Tibial artery (tissue), 4 donors: ENCODE measurements around the gene RUSC1.
A peak's percentile ranks its signal among the peaks of the same experiment; 100 is the strongest.

ENCODE experiments used
- DNase-seq, 2 donors: peaks; one replicate each; pipeline ENCODE4 v3.0.0-alpha.2; 2019
- H3K27ac ChIP-seq, 2 donors: fragments of 200-600 bp; sonication (generic) in 1 of 2; 1 replicate in 1 of 2; 2 replicates in 1 of 2; pipeline ENCODE4 v1.5.1; 2018 to 2019; ENCODE audit warnings: mild to moderate bottlenecking in 1 of 2
- H3K27me3 ChIP-seq, 2 donors: fragments of 200-600 bp; sonication (generic) in 1 of 2; one replicate each; pipeline versions ENCODE4 v1.5.1 to v1.6.0; 2016 to 2019
- H3K36me3 ChIP-seq, 3 donors: fragments of 200-600 bp; sonication (generic) in 2 of 3; one replicate each; pipeline ENCODE4 v1.5.1; 2016 to 2019; ENCODE audit warnings: mild to moderate bottlenecking in 2 of 3
- H3K4me1 ChIP-seq, 4 donors: fragments of 200-600 bp; sonication (generic) in 2 of 4; 1 replicate in 3 of 4; 2 replicates in 1 of 4; pipeline ENCODE4 v1.5.1; 2016 to 2019
- H3K4me3 ChIP-seq, 2 donors: fragments of 200-600 bp; sonication (generic) in 1 of 2; 1 replicate in 1 of 2; 2 replicates in 1 of 2; pipeline ENCODE4 v1.5.1; 2018 to 2019; ENCODE audit warnings: mild to moderate bottlenecking in 2 of 2
- H3K9me3 ChIP-seq, 3 donors: fragments of 200-600 bp; sonication (generic) in 1 of 3; one replicate each; pipeline ENCODE4 v1.5.1; 2016 to 2019
- CTCF ChIP-seq, 2 experiments: fragments of 200-600 bp in 1 of 2; fragments of 450-650 bp in 1 of 2; IDR thresholded peaks; one replicate each; pipeline ENCODE4 v1.5.1; 2017 to 2019; ENCODE audit warnings: antibody characterized with exemption in 2 of 2, mild to moderate bottlenecking in 1 of 2, moderate library complexity in 1 of 2
- intact Hi-C: fragments of 100-400 bp; cut with DNase I; formaldehyde crosslinking; loops from one replicate; pipeline ENCODE4 v1.15.0; 2023; ENCODE audit warnings: low total_unique reads

RUSC1 gene

GRCh38 chr1:155316922-155317321 lies 3.8 kb upstream of the RUSC1 start:
- Histone ChIP-seq H3K4me3 (no peak overlapping the region), H3K27me3 (no peaks in the 10 kb centered on the region), H3K4me1 (peaks cover 0 to 20% (median 14%) of the 10 kb centered on the region in 4 donors), H3K36me3 (peaks cover 0 to 51% (median 13%) of the 10 kb centered on the region in 3 donors), H3K9me3 (no peaks in the 10 kb centered on the region), H3K27ac (no peak overlapping the region)
- no peak for DNase-seq
- intact Hi-C loops: no loop called here
- TF ChIP-seq CTCF (IDR thresholded peaks at IDR 0.05): no peak

- DNase-seq: no peak
- peaks cover 0 to 39% (median 11%) of the 10 kb centered on the region in 3 donors for H3K36me3 ChIP-seq
- H3K9me3 ChIP-seq: no peaks in the 10 kb centered on the region
- no peak overlapping the region for H3K27ac ChIP-seq
- H3K4me3 ChIP-seq: no peak overlapping the region
- peaks cover 0 to 31% (median 21%) of the 10 kb centered on the region in 4 donors for H3K4me1 ChIP-seq
- intact Hi-C loops: no loop called here
- no peaks in the 10 kb centered on the region for H3K27me3 ChIP-seq
- no peak for TF ChIP-seq CTCF (IDR thresholded peaks at IDR 0.05)
Observed at GRCh38 chr1:155318082-155318481, 2.6 kb upstream of the RUSC1 start.

- Histone ChIP-seq H3K4me3 (no peak overlapping the region), H3K4me1 (peaks cover 0 to 31% (median 21%) of the 10 kb centered on the region in 4 donors), H3K27ac (peak overlapping the region; percentile 89 to 99), H3K9me3 (no peaks in the 10 kb centered on the region), H3K36me3 (peaks cover 0 to 26% (median 8%) of the 10 kb centered on the region in 3 donors), H3K27me3 (no peaks in the 10 kb centered on the region)
- TF ChIP-seq CTCF (IDR thresholded peaks at IDR 0.05): no peak
- intact Hi-C loops: no loop called here
- peak in 1 of 2 donors; percentile 63 for DNase-seq
Observed at GRCh38 chr1:155319536-155319935, 1.2 kb upstream of the RUSC1 start.

GRCh38 chr1:155320252-155320651 lies 442 bp upstream of the RUSC1 start:
- Histone ChIP-seq H3K9me3 (no peaks in the 10 kb centered on the region), H3K36me3 (peaks cover 0 to 19% (median 2%) of the 10 kb centered on the region in 3 donors), H3K27me3 (no peaks in the 10 kb centered on the region), H3K4me3 (peak overlapping the region; percentile 65 to 91), H3K4me1 (peaks cover 0 to 36% (median 23%) of the 10 kb centered on the region in 4 donors), H3K27ac (peak overlapping the region; percentile 89 to 99)
- intact Hi-C loops: loop anchor here (5.0 kb wide), 2 partner anchors 43 to 68 kb away; partner anchors contain the start of gene HCN3
- TF ChIP-seq CTCF (IDR thresholded peaks at IDR 0.05): no peak
- no peak for DNase-seq

- peak overlapping the region; percentile 89 to 99 for H3K27ac ChIP-seq
- H3K4me3 ChIP-seq: peak overlapping the region; percentile 65 to 91
- peaks cover 0 to 51% (median 33%) of the 10 kb centered on the region in 4 donors for H3K4me1 ChIP-seq
- no peak for TF ChIP-seq CTCF (IDR thresholded peaks at IDR 0.05)
- DNase-seq: peak in 1 of 2 donors; percentile 66
- intact Hi-C loops: loop anchor here (5.0 kb wide), 2 partner anchors 45 to 70 kb away; partner anchors contain the start of gene HCN3
- H3K27me3 ChIP-seq: no peaks in the 10 kb centered on the region
- peaks cover 0 to 20% (median 8%) of the 10 kb centered on the region in 3 donors for H3K36me3 ChIP-seq
- no peaks in the 10 kb centered on the region for H3K9me3 ChIP-seq
Observed at GRCh38 chr1:155321639-155322503, 1.2 kb downstream of the RUSC1 start.
